HEK293T (cell line): Measurements from ENCODE around the gene CLEC2D.

ENCODE experiments used
- CTCF ChIA-PET: fragments of 350-600 bp; formaldehyde crosslinking; extraction: SDS; loops from one replicate; lab custom pipeline; 2021; ENCODE audit warnings: antibody characterized with exemption, inconsistent platforms; lab: Yijun Ruan, JAX
- POLR2A ChIA-PET: fragments of 350-600 bp; formaldehyde crosslinking; extraction: SDS; loops from one replicate; lab custom pipeline; 2020; ENCODE audit warnings: antibody characterized with exemption, inconsistent platforms; lab: Yijun Ruan, JAX
- DNase-seq: peaks from one replicate; pipeline ENCODE4 v3.0.0; 2012; ENCODE audit warnings: mixed read lengths; ENCODE audit errors: extremely low spot score
- ARNT ChIP-seq: fragments of 450-650 bp; IDR thresholded peaks from 2 replicates; pipeline ENCODE4 v1.6.1; 2017; ENCODE audit warnings: mild to moderate bottlenecking
- BHLHE40 ChIP-seq: fragments of 450-650 bp; IDR thresholded peaks from 2 replicates; pipeline ENCODE4 v1.6.1; 2016; ENCODE audit warnings: mild to moderate bottlenecking, moderate library complexity, borderline replicate concordance
- CTBP1 ChIP-seq: fragments of 450-650 bp; IDR thresholded peaks from 2 replicates; pipeline ENCODE4 v1.6.1; 2016; ENCODE audit warnings: borderline replicate concordance
- ELF4 ChIP-seq: fragments of 450-650 bp; IDR thresholded peaks from 2 replicates; pipeline ENCODE4 v1.6.1; 2017; ENCODE audit warnings: antibody characterized with exemption
- FOXA1 ChIP-seq: fragments of 450-650 bp; IDR thresholded peaks from 2 replicates; pipeline ENCODE4 v1.6.1; 2016; ENCODE audit warnings: mild to moderate bottlenecking
- FOXK2 ChIP-seq: fragments of 450-650 bp; IDR thresholded peaks from 2 replicates; pipeline ENCODE4 v1.6.1; 2016; ENCODE audit warnings: mild to moderate bottlenecking
- FOXM1 ChIP-seq: fragments of 450-650 bp; IDR thresholded peaks from 2 replicates; pipeline ENCODE4 v1.6.1; 2017; ENCODE audit warnings: mild to moderate bottlenecking, borderline replicate concordance
- HDGF ChIP-seq: fragments of 450-650 bp; IDR thresholded peaks from 2 replicates; pipeline ENCODE4 v1.6.1; 2017; ENCODE audit warnings: antibody characterized with exemption, borderline replicate concordance
- L3MBTL2 ChIP-seq: fragments of 450-650 bp; conservative IDR thresholded peaks from 2 replicates; pipeline ENCODE4 v1.6.1; 2016; ENCODE audit warnings: mild to moderate bottlenecking
- LEF1 ChIP-seq: fragments of 450-650 bp; IDR thresholded peaks from 2 replicates; pipeline ENCODE4 v1.6.1; 2017; ENCODE audit warnings: mild to moderate bottlenecking, borderline replicate concordance
- NFRKB ChIP-seq: fragments of 450-650 bp; IDR thresholded peaks from 2 replicates; pipeline ENCODE4 v1.6.1; 2016; ENCODE audit warnings: mild to moderate bottlenecking, moderate library complexity
- SP1 ChIP-seq: fragments of 450-650 bp; IDR thresholded peaks from 2 replicates; pipeline ENCODE4 v1.6.1; 2017
- SUZ12 ChIP-seq: fragments of 450-650 bp; IDR thresholded peaks from 2 replicates; pipeline ENCODE4 v1.6.1; 2016; ENCODE audit warnings: mild to moderate bottlenecking
- TARDBP ChIP-seq: fragments of 450-650 bp; IDR thresholded peaks from 2 replicates; pipeline ENCODE4 v1.6.1; 2016
- ZNF384 ChIP-seq: fragments of 450-650 bp; IDR thresholded peaks from 2 replicates; pipeline ENCODE4 v1.6.1; 2016
- TF ChIP-seq, protein P1 (sequence below): fragments of 450-650 bp; IDR thresholded peaks from 2 replicates; pipeline ENCODE4 v1.6.1; 2016

Gene CLEC2D, protein sequence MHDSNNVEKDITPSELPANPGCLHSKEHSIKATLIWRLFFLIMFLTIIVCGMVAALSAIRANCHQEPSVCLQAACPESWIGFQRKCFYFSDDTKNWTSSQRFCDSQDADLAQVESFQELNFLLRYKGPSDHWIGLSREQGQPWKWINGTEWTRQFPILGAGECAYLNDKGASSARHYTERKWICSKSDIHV

DNA sequence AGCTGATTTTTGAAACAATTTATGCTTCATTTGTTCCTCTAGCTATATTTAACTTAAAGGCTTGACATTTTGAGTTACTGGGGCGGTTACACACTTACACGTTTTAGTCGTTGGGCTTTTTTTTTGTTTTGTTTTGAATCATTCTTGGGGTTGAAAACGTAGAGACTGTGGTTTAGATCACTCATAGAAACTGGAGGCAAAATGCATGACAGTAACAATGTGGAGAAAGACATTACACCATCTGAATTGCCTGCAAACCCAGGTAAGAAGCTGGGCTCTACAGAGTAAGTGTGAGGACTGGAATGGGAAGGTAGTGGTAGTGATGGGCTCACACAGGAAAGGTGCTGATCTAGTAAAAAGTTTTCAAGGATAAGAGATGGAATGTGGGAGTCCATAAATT lies at the start of gene CLEC2D:
CLEC2D (plus strand) TSS at position 180 of the 400 bp plus-strand sequence; CDS start at position 202, 22 bp downstream.
- ChIA-PET CTCF (interaction anchor here (1.3 kb wide), 1 partner anchor 39 kb away, joined by 3 read pairs; no protein-coding TSS in a partner anchor), POLR2A (no interaction called here)
- no peak for DNase-seq
- TF ChIP-seq LEF1 = no peak
- TF ChIP-seq HDGF = no peak
- no peak for TF ChIP-seq FOXA1
- TF ChIP-seq SUZ12 = no peak
- TF ChIP-seq ARNT = no peak
- TF ChIP-seq CTBP1 = no peak
- TF ChIP-seq, protein P1, sequence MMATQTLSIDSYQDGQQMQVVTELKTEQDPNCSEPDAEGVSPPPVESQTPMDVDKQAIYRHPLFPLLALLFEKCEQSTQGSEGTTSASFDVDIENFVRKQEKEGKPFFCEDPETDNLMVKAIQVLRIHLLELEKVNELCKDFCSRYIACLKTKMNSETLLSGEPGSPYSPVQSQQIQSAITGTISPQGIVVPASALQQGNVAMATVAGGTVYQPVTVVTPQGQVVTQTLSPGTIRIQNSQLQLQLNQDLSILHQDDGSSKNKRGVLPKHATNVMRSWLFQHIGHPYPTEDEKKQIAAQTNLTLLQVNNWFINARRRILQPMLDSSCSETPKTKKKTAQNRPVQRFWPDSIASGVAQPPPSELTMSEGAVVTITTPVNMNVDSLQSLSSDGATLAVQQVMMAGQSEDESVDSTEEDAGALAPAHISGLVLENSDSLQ = no peak

DNA sequence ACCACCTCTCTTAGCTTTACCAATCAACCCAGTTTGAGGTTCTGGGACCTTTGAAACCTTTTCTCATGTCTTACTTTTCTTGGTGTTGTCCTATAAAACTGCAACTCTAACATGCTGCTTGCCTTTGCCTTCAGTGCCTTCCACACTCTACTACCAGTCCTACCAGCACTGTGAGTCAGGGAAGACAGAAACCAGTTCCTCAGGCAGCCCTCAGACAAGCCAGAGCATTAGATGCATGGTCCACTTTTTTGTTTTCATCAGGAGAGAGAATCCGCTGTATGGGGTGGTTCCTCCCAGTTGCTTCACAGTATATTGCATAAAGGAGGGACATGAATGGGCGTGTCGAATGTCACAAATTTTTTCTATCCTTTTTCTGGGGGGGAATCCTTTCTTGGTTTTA lies 44.5 kb upstream of the CLEC2D start:
- POLR2A ChIA-PET = no interaction called here
- no peak for DNase-seq
- TF ChIP-seq FOXA1 (no peak), CTBP1 (no peak), ELF4 (no peak), L3MBTL2 (no peak), SP1 (no peak), SUZ12 (no peak), ARNT (no peak), LEF1 (no peak), TARDBP (no peak), HDGF (no peak), NFRKB (no peak), ZNF384 (no peak), BHLHE40 (no peak), FOXK2 (no peak)
- CTCF ChIA-PET = no interaction called here

DNA sequence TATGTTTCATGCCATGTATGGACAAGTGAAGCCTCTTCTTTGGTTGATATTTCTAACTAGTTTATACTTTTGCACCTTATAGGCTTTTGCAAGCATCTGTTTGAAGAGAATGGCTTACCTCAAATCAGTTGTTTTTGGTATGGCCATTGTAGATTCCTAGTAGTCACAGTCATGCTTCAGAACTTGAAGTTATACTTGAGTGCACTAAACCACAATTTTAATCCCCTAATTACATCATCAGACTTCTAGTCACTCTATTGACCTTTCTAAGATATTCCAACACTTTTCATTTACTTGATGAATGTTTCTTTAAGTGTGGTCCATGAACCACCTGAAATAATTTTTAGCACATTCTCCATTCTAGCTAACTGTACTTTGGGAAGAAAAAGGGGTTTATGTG lies 43.2 kb upstream of the CLEC2D start:
- POLR2A ChIA-PET = no interaction called here
- TF ChIP-seq CTBP1 = no peak
- TF ChIP-seq, protein P1 = no peak
- TF ChIP-seq FOXA1 = no peak
- no peak for TF ChIP-seq HDGF
- TF ChIP-seq FOXK2 = no peak
- TF ChIP-seq ZNF384 = no peak
- no peak for TF ChIP-seq TARDBP
- TF ChIP-seq SUZ12 = no peak
- no peak for TF ChIP-seq BHLHE40
- TF ChIP-seq ARNT = no peak
- no peak for TF ChIP-seq NFRKB
- TF ChIP-seq SP1 = no peak
- TF ChIP-seq L3MBTL2 = no peak
- TF ChIP-seq ELF4 = no peak
- no peak for DNase-seq
- CTCF ChIA-PET = no interaction called here

DNA sequence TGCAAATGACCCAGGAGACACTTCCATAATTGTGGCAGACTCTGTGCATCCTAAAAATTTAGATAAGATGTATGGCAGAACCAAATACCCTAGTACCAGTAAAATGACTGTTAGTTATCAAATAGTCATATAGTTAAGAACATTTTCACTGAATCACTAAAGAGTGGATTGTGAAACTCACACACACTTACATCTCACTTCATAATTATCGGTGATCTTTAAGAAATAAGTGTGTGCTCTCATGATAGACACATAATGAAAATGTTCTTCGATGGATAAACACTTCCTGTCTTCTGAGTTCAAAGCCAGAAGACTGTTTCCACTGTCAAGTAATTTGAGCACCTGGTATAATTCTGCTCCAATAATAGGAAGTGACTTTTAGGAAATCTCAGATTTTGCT lies 42.7 kb upstream of the CLEC2D start:
- POLR2A ChIA-PET = no interaction called here
- DNase-seq = no peak
- TF ChIP-seq SUZ12 = no peak
- TF ChIP-seq SP1 = no peak
- TF ChIP-seq NFRKB = no peak
- TF ChIP-seq FOXA1 = no peak
- no peak for TF ChIP-seq L3MBTL2
- TF ChIP-seq ELF4 = no peak
- no peak for TF ChIP-seq TARDBP
- no peak for TF ChIP-seq HDGF
- TF ChIP-seq BHLHE40 = no peak
- TF ChIP-seq LEF1 = no peak
- TF ChIP-seq ZNF384 = no peak
- CTCF ChIA-PET = no interaction called here

DNA sequence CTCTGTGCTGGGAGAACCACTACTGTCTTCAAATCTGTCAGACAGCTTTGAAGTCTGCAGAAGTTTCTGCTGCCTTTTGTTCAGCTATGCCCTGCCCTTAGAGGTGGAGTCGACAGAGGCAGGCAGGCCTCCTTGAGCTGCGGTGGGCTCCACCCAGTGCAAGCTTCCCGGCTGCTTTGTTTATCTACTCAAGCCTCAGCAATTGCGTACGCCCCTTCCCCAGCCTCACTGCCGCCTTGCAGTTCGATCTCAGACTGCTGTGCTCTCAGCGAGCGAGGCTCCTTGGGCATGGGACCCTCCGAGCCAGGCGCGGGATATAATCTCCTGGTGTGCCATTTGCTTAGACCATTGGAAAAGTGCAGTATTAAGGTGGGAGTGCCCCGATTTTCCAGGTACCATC lies 36.7 kb upstream of the CLEC2D start:
- POLR2A ChIA-PET = no interaction called here
- no peak for DNase-seq
- CTCF ChIA-PET = interaction anchor here (1.0 kb wide), 1 partner anchor 117 kb away, joined by 3 read pairs; no protein-coding TSS in a partner anchor
- TF ChIP-seq FOXA1 = no peak
- no peak for TF ChIP-seq NFRKB
- TF ChIP-seq ZNF384 = no peak
- TF ChIP-seq FOXM1 = no peak
- TF ChIP-seq L3MBTL2 = no peak
- no peak for TF ChIP-seq HDGF
- TF ChIP-seq, protein P1 = no peak
- no peak for TF ChIP-seq BHLHE40
- no peak for TF ChIP-seq SP1
- no peak for TF ChIP-seq ARNT
- TF ChIP-seq FOXK2 = no peak
- no peak for TF ChIP-seq ELF4
- TF ChIP-seq LEF1 = no peak
- no peak for TF ChIP-seq CTBP1
- no peak for TF ChIP-seq SUZ12
- TF ChIP-seq TARDBP = no peak

DNA sequence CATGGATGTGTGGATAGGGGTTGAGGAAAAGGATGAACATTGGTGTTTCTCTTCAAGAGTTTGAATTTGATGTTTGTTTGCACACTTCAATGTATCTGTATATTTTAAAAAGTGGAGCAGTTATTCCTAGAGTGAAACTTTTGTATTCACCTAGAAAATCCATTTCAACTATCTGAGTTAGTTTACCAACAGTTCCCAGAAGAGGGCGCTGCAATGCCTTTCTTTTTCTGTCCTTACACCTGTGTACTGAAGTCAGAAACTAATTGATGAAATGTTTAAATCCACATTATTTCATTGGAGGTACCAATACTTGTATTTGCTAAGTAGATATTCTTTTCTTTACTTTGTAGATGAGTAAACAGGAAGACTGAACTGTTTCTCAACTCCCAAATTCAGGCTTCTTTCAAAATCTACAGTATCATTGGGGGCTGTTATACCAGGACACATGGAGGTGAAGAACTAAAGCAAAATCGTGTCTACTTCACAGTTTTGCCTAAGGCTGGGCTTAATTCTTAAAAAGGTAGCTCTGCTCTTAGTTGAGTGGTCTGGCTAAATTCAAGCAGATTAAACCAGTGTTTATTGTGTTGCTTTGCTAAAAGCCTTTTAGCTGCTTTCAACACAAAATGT lies 35.2 kb upstream of the CLEC2D start:
- DNase-seq = peak; percentile 23
- ChIA-PET CTCF (interaction anchor here (0.6 to 1.0 kb wide), 3 partner anchors 14 to 89 kb away, joined by 3 to 5 read pairs (median 4); no protein-coding TSS in a partner anchor), POLR2A (no interaction called here)
- no peak for TF ChIP-seq BHLHE40
- no peak for TF ChIP-seq HDGF
- TF ChIP-seq ARNT = no peak
- no peak for TF ChIP-seq CTBP1
- TF ChIP-seq SUZ12 = no peak
- no peak for TF ChIP-seq FOXM1
- no peak for TF ChIP-seq FOXA1
- TF ChIP-seq, protein P1 = no peak
- TF ChIP-seq ZNF384 = no peak
- TF ChIP-seq SP1 = no peak
